Stimulated activated CD4-positive, alpha-beta T cell treated with anti-CD3 and anti-CD28 coated beads, Interleukin-1b, Interleukin-23, amount 100 ng/mL, for 24 hours (primary cell): ENCODE data around the gene THSD1.
"Not testable (repeated sequence)": the region's sequence is repeated elsewhere in the genome, so short reads cannot be mapped to it uniquely, and the experiment has no call there.

ENCODE experiments used
- DNase-seq, 4 experiments: peaks; one replicate each; pipeline ENCODE4 v3.0.0-alpha.2; 2020; ENCODE audit warnings: low read depth in 4 of 4, low spot score in 1 of 4

The THSD1 gene

GRCh38 chr13:52356327-52356726 is 49.6 kb downstream of the THSD1 start:
- DNase-seq, result no peak

GRCh38 chr13:52353193-52353592 is 52.8 kb downstream of the THSD1 start:
- DNase-seq, result no peak

- DNase-seq, result peak in 2 of 4 experiments; percentile 7
Measured at GRCh38 chr13:52348983-52349780, 56.8 kb downstream of the THSD1 start.

- DNase-seq, result no peak
Measured at GRCh38 chr13:52348071-52348470, 57.9 kb downstream of the THSD1 start.

- no peak for DNase-seq
Measured at GRCh38 chr13:52345631-52346251, 60.2 kb downstream of the THSD1 start.

GRCh38 chr13:52345048-52345447 is 60.9 kb downstream of the THSD1 start:
- DNase-seq, result no peak

GRCh38 chr13:52344108-52344507 is 61.9 kb downstream of the THSD1 start:
- no peak for DNase-seq

GRCh38 chr13:52342203-52342602 is 63.8 kb downstream of the THSD1 start:
- DNase-seq, result not testable (repeated sequence)

GRCh38 chr13:52337828-52338455 is 68.0 kb downstream of the THSD1 start:
- DNase-seq, result not testable (repeated sequence)

GRCh38 chr13:52334107-52334506 is 71.9 kb downstream of the THSD1 start:
- not testable (repeated sequence) for DNase-seq

- not testable (repeated sequence) for DNase-seq
Measured at GRCh38 chr13:52331844-52332243, 74.1 kb downstream of the THSD1 start.
